GM18499 (cell line): ENCODE data around the gene PAK6.

Experiments used
- ATAC-seq: cut with Tn5 transposase; IDR thresholded peaks from one replicate; pipeline ENCODE4 v1.9.1; 2021; ENCODE audit warnings: moderate number of reproducible peaks; ENCODE audit not compliant: insufficient read depth, unreplicated experiment

The PAK6 gene

DNA sequence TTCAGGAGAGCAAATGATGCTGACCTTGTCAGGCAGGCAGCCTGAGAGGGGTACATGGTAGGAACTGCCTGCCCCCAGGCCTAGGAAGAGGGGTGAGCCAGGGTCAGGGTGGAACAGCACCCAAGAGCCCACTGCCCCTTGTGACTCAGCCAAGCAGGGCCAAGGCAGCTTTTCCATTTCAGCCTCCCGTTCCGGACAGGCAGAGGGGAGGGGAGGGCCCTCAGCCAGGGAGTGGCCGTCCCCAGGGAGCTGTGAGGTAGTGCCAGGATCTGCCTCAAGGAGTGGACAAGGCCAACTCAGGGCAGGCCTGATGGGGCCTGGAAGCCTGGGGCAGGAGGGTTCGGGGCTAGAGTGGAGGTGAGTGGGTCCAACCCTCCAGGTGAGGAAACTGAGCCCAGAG, 49.1 kb downstream of the PAK6 start:
- no peak for ATAC-seq

DNA sequence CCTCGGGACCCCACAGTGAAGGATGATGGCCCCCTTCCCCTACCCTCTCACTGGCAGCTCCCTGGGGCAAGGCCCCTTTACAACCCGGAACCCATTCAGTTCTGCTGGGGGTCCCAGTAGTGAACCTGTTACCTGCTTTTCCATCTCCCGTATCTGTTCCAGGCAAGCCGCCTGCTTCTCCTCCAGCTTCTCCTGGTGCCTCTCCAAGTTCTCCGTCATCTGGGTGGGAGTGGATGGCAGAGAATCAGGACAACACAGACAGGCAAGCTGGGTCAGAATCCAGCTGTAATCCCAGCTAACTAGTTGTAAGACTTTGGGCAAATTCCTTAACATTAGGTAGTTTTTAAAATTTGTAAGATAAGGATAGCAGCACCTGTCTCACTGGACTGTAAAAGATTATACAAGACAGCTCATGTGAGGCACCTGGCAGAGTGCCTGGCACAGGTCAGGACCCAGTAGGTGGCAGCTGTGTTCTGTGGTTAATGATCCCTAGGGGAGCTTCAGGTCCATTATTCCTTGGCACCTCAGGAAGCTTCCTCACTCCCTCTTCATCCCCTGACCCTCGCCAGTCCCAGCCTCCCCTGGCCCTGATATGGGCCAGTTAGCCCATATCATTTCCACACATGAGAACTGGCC, 50.4 kb downstream of the PAK6 start:
- ATAC-seq = no peak

DNA sequence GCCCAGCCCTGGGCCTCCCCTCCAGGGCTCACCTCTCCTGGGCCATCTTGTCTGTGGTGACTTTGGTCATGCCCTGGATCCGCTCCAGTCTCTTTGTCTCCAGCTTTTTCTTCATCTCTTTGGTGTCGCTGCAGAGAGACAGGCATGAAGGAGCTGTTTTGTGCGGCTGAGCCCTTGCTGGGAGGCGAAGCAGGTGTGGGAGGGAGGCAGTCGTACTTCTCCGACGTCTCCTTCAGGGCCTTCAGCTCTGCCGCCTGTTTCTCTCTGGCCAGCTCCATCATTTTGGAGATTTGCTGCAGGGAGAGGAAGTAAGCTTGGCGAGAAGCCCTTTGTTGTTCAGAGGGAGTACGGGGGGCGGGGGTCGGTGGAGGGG, 51.7 kb downstream of the PAK6 start:
- no peak for ATAC-seq

DNA sequence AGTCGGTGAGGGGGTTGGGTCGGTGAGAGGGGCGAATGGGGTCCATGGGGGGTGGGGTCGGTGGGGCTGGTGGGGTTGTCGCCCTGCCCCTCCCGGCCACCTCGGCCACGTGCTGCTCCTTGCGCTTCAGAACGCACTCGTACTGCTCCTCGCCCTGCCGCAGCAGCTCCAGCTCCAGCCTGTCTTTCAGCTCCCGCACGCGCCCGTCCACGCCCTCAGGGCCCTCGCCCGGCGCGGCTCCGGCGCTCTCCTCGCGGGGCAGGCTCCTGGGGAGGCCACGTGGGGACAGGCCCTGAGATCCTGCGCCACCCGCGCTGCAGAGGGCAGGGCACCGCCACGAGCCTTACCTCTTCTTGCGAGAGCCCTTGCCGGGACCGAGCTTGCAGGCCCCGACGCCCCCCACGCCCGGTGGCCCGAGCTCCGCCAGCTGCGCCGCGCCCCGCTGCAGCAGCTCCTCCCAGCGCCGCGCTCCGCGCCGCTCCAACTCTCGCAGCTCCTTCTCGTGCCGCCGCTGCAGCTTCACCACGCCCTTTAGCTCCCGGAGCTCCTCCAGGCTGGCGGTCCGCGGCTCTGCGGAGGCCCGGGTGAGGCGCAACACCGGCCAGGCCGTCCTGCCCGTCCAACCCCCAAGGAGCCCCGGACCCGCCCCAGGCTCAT, 52.2 kb downstream of the PAK6 start:
- no peak for ATAC-seq

DNA sequence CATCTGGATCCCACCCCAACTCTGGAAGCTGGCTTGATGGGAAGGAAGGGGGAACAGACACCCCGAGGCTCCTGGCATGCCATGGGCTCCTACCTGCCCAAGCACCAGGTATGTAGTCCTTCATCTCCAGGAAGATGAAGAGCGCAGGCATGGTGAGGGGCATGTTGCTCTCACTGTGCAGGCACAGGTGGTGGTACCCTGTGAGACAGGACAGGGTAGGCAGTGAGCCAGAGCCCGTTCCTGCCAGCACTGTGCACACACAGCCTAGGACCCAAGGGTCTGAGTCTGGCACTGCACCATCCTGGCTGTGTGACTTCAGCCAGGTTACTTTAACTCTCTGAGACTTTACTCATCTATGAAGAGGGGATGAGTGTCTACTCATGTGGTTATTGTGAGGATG, 53.4 kb downstream of the PAK6 start:
- ATAC-seq = no peak

DNA sequence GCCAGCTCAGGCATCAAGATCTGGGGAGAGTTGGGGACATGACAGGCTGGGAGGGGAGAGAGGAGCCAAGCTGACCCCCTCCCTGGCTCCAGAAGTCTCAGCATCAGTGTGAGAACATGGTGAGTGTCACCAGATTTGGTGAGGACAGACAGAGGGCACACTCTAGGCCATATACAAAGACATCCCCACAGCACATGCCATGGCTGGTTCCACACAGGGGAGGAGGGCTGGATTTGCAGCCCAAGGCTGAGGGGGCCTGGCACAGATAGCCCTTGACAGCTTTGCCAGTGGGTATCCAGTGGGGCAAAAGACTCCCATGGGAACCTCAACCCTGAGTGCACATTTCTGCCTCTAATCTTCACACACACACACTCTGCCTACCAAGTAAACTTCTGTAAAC, 54.1 kb downstream of the PAK6 start:
- no peak for ATAC-seq

DNA sequence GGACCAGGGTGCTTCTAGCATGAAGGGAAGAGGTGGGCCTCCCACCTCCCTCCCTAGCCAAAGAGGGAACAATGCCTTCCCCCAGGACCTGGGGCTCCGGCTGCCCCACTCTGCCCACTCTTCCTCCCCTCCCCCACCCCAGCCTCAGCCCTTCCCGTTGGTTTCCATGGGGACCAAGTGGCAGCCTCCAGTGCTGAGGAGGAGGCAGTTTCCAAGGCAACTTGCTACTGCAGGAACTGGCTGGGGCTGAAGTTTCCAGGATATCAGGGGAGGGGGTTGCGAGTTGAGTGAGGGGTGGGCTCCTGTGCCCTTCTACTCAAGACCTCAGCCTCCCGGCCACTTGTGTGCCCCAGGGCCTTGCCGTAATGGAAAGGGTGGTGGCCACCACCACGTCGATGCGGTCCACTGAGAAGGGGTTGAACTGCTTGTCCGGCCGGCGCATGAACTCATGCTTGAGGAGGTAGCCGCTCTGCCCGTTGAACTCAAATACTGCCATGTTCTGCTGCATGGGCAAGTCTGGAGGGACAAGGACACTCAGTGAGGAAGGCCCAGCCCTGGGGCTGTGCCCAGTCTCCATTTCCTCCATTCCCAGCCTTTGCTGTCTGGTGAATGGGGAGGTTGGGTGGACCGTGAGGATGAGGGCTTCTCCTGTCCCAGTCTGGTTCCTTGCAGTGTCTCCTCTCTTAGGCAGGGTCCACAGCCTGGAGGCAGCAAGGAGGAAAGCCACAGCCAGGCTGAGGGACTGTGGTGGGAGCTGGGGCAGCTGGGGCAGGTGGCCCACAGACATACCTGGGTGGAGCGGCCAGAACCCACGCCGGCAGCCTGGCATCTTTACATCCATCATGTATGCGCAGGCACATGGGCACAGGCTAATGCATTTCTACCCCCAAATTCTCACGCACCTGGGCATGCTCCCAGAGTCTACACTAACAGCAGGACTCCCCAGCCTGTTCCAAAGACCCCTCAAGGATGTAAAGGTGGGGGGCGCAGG, 55.3 kb downstream of the PAK6 start:
- ATAC-seq = no peak

DNA sequence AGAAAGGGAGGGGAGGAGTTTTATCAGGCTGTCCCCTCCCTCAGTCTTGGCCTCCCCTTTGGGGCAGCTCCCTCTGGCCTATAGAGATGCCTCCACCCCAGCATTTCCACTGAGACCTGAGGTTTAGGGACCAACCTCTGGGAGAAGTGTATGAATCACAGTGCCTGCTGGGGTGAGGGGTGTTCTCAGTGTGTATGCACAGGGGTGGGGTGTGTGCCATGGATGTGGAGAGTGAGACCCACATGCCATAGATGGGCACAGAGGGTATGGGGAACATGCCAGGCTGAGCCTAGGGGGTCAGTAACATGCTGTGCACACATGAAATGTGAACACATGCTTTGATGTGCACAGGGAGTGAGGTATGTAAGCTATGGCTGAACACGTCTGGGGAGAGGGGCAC, 56.4 kb downstream of the PAK6 start:
- ATAC-seq = no peak

DNA sequence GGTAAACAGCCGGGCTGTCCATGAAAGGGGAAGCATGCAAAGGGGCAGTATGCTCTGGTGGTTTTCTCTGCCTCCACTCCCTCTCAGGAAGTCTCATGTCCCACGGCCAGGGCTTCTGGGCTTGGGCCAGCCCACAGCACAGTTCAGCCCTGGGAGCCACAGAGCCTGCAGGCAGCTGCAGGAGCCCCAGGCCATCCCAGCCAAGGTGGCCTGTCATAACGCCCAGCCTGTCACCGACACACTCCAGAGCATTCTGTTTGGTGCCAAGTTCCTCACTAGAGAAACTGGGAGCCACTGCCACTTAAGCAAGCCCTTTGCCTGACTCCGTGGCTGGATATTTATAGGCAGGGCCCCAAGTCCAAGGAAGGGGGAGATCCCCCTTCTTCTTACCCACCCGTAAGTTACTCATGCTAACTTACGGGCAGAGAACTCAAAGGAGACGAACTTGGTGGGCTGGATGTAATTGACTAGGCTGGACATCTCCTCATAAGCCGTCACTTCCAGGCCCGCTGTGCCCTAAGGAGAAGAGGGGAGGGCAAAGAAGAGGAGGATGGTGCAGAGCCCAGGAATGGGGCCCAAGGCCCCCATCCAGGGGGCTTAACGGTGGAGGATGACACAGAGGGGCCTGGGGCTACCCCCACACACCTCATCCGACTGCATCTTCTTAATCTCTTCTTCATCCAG, 57.2 kb downstream of the PAK6 start:
- ATAC-seq = no peak

DNA sequence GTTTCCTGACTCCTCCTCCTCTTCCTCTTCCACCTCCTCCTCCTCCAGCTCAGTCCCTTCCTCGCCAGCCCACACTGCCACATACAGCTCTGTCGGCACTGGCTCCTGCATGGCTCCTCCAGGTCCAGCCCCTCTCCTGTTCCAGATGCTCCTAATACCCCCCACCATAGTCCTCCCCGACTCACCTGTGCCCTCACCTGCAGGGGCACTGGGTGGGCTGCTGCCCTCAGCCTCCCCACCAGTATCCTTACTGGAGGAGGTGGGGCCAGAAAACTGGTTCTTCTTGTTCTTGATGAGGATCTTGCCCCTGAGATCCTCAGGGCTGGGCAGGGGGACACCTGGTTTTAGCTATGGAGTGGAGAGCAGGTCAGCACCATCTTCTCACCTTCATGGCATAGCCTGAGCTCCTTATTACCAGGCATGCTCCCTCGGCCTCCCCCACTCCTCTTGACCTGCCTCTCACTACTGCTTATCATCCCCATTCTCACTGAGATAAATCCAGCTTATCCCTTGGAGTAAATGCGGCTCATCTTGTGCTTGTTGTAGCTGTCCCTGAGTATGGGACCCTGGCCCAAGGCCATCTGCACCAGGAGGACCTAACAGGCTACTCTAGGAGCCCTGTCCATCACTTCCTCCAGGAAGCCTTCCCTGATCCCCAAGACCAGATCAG, 57.8 kb downstream of the PAK6 start:
- ATAC-seq = no peak

DNA sequence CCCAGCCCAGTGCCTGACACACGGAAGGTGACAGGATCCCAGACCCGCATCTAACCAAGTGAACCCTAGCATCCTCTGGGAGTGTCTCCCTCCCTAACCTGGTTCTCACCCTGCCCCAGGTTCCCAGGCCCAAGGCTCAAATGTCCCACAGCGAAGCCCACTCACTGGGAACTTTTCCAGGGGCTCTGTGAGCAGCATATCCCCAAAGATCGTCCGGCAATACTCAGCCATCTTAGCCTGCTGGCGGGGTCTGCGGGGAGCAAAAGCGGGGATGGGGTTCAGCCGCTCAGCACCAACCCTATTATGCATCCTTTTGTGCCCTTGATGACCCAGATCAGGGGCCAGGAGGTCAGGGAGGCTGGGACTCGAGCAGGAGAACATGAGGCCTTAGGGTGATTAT, 58.5 kb downstream of the PAK6 start:
- no peak for ATAC-seq

DNA sequence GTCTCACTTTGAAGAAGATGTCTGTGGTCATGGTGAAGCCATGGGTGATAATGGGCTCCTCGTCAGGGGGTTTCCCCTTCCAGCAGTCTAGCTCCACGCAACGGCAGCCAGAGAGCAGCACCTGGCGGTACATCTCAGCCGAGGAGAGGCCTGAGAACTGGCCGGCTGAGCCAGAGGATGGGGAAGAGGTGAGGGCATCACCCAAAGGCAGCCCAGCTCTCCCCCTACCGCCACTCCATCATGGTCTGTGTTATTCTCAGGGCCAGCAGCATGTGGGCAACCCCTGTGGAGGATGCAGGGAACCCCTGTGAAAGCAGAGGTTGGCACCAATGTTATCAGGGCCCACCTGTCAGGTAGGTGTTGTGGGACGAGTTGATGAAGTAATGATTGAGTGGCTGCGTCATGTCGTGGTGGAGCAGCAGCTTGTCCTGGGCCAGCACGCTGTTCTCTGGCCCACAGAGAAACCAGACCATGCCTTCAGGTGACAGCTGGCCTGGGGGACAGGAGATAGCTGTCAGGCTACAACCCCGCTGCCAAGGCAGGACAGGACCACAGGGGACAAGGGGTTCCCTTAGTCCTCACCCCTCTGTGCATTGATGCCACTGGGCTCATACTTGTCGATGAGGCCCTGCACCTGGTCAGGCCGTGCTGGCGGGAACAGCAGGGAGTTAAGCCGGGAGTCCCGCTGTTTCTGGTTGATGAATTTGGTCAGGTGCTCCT, 59.5 kb downstream of the PAK6 start:
- ATAC-seq = no peak

DNA sequence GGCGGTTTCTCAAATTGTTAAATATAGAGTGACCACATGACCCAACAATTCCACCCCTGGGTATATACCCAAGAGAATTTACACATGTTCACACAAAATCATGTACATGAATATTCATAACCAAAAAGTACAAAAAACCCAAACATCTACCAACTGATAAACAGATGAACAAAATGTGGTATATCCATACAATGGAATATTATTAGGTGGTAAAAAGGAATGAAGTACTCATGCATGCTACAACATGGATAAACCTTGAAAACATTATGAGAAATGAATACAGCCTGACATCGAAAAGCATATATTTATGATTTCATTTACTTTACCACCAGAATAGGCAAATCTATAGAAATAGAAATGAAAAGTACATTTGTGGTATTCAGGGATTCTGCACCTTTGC, 61.5 kb downstream of the PAK6 start:
- no peak for ATAC-seq

DNA sequence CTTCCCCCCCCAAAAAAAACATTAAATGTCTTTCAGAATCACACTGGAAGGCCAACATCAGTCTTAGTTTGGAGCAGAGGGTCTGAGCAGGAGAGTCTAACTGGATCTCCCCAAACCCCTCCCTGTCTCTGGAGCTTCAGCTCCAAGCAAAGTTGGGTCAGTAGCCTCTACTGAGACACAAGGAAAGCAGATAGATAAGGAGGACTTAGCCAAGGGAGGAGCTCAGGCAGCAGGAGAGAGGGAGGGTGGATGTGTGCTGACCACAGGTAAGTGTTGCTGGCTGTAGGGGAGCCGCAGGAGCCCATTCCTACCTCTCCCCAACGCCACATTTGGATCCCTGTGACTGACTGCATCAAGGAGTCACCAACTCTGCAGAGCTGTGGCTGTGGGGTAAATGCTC, 61.9 kb downstream of the PAK6 start:
- ATAC-seq = no peak

DNA sequence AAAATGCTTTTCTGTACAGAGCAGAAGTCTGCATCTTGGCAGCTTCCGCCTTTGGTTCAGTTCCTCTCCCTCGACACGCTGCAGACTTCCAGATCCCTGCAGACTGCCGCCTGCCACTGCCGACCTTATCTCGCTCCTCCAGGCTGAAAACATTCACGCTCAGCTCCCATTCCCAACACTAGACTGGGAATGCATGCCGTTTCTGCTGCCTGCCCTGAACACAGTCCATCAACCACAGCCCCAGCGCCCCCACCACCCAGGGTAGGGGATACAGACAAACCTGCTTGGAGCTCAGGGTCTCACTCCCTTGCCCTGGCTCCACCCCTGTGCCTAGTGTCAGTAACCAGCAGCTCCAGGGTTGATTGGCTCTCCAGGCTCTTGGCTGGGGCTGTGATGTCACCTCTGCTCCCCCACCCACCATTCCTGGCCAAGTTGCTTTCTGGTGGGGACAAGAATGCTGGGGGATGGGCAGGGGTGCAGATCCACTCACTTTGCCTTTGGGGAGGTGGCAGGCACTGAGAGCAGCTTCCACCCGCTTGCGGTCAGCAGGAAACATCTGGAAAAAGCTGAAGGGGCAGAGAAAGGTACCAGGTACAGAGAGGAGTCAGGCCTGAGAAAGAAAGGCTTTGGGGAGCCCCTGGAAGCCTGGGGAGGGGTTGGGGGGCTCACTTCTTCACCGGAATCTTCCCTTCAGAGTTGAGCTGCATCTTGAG, 62.8 kb downstream of the PAK6 start:
- ATAC-seq = no peak

DNA sequence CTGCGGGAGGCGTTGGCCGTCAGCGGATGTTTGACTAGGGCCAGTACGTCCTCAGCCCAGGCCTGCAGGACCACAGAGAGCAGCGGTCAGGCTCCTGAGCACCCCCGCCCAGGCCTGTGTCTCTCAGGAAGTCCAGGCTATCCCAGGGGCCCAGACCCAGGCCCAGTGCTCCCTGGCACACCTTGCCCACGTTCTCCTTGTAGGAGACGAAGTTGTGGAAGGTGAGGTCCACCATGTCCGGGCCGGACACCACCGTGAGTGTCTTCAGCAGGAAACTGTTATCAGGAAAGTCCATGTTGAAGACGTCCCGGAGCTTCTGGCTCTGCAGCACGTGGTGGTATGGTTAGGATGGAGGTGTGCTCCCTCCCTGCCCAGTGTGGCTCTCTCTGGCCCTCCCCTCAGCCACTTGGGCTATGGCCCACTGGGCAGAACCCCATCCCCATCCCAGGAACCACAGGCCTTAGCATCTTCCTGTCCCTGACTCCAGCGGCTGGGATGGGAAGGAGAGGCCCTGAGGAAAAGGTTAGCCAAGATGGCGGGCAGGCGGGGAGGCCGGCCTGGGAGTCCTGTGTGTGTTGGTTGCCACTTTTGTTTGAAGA, 63.5 kb downstream of the PAK6 start:
- no peak for ATAC-seq

DNA sequence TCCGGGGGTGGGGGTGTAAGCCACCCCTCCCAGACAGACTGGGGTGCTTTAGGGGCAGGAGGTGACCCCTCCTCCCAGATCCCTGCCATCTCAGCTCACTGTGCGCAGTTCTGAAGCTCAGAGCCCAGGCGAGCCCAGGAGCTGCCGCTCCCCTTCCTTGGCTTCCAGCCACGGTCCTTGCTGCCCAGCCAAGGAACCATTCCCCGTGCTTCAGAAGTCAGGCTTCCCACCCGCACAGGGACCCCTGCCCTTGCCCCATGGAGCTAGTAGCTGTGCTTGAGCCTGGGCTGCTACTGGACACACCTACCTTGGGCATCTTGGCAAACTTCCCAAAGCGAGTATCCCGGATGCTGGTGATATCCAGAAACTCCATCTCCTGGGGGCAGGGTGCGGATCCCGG, 64.1 kb downstream of the PAK6 start:
- no peak for ATAC-seq

DNA sequence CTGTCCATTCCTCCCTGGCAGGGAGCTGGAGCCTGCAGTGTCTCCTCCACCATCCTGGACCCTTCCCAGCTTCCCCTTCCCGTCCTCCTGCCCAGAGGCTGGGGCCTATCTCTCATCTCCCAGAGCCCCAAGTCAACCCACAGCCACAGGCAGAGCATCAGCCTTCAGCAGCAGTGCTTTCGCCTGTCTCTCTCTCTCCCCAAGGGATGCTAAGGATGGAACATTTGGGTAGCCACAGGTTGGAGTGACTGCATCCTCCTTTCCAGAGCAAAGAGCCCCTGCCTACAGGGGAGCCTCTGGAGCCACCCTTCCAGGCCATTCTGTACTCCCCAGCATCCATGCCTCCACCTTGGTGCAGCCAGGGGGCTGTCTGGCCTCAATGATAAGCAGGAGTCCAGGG, 64.7 kb downstream of the PAK6 start:
- no peak for ATAC-seq

DNA sequence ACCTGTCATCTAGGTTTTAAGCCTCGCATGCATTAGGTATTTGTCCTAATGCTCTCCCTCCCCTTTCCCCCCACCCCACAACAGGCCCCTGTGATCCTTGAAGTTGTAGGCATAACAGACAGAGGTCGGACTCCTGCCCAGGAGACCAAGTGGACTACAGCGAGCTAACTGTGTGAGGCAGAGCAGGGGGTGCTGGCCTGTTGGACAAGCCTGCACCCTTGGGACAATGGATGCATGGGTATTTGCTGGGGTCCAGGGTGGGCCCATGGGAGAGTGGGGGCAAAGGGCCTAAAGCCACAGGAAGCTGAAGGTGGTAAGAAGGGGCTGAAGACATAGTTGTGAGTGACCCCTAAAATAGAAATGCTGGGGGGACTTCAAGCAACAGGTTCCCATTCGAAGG, 66.4 kb downstream of the PAK6 start:
- no peak for ATAC-seq
